Tibial nerve (tissue), 4 donors: ENCODE results near the gene AOAH.

ENCODE experiments used
- CTCF ChIP-seq, 5 experiments: fragments of 200-600 bp in 3 of 5; fragments of 450-650 bp in 2 of 5; sonication (generic) in 3 of 5; IDR thresholded peaks; one replicate each; pipeline ENCODE4 v1.5.1; 2016 to 2019; ENCODE audit warnings: antibody characterized with exemption in 5 of 5, mild to moderate bottlenecking in 3 of 5, moderate library complexity in 2 of 5
- EP300 ChIP-seq, 2 donors: sonication (generic); formaldehyde crosslinking; IDR thresholded peaks; one replicate each; pipeline ENCODE4 v1.6.1; 2017; ENCODE audit warnings: antibody characterized with exemption in 2 of 2, mild to moderate bottlenecking in 1 of 2

- no peak for TF ChIP-seq CTCF (IDR thresholded peaks at IDR 0.05)
- no peak for TF ChIP-seq EP300 (IDR thresholded peaks at IDR 0.05)
These were observed 9.1 kb upstream of the AOAH start for GRCh38 chr7:36733411-36733810.
